HG03060 (cell line): ENCODE data around the gene CCNI2.

Experiments
- ATAC-seq: cut with Tn5 transposase; IDR thresholded peaks from one replicate; pipeline ENCODE4 v1.9.1; 2021; ENCODE audit warnings: low read depth, moderate number of reproducible peaks; ENCODE audit not compliant: unreplicated experiment

CCNI2 gene

DNA sequence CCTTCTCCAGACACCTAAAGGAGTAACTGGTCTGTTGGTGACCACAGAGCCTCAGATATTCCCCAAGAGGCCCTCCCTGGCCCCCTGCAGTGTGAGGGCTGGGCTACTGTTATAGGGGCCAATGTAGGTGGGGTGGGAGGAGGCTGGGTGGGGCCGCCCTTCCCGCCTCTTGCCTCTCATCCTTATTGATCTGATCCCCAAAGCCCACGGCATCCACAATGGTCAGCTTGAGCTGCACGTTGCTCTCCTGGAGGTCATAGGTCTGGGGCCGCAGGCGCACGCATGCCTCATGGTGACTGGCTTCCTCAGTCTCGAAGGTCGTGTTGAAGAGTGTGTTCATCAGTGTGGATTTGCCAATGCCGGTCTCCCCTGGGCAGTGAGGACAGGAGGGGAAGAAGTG is 16.8 kb downstream of the CCNI2 start:
- ATAC-seq, result no peak

DNA sequence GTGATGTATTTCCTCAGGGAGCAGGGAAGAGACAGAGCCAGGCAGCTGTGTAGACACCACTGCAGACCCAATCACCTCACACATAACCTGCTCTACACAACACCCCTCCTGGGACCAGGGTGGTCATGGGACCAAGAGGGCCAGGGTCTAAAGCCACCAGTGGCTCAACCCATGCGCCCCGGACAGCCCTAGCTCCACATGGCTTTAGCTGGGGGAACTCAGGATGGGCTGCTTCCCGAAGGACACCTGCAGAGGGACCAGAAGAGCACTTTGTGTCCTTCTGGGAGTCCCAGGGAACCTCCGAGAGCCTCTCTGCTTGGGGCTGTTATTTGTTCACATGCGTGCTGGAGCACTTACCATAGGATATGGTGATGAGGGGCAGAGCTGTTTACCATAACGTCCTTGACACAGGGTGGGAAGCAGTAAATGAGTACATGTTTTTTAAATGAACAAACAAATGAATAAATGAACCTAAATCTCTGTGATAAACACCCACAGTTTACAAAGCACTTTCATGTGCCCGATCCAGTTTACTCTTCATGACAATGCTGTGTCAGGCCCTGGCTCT is 17.5 kb downstream of the CCNI2 start:
- ATAC-seq, result no peak

DNA sequence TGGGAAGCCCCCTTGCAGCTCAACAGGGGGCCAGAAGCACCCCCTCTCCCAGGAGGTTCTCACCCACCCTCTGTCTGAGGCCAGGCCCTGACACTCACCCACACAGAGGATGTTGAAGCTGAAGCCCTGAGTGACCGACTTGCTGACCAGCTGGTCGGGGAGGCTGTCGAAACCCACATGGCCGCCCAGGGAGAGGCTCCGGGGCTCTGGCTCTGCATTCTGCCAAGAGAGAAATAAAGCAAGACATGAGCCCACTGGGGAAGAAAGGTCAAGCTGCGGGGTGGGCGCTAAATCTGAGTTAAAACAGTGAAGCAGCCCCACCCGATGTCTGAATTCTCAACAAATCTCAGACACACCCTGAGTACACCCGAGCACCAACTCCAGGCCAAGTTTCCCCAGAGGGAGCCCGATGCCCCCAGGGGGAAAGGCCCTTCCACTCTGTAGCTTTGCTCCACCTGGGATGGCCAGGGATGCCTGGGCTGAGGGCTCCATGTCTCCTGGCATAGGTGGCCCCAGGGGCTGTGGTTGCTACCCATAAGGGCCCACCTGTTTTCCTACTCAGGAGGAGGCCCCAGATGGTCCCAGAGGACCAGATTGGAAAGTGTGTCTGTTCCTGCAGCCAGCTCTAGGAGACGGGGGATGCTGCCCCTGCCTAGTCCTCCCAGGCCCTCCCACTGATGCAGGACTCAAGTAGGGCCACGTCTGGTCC is 18.2 kb downstream of the CCNI2 start:
- ATAC-seq, result no peak

DNA sequence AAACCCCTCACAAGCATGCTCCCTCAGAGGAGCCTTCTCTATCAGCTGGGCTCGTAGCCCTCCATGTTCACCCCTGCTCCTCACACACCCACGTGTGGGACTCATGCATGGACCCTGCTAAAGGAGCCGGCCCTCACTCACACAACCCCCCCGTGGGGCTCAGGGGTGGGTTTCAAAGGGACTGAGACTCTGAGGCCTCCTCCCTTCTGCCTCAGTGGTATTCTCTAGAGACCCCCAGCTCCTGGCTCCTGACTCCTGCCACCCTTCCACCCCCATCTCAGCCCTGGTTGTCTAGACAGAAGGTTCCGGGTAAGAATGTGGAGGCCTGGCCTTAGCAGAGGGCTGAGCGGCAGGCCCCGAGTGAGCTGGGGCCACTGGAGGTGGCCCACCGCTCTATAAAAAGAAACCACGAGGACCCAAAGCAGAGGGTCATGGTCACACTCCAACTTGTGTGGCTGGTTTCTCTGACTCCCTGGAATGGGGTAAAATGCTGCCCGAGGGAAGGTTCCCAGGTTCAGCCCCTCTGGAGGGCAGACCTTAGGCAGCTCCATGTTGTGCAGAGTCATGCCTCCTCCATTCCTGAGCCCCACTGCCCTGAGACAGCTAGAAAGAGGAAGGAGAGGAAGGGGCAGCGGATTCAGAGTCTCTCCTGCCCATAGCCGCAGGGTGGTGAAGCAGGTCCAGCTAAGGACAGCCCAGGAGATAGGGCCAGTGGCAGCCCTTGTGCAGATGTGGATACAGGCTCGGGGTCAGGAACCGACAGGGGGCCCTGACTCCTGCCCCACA is 19.0 kb downstream of the CCNI2 start:
- ATAC-seq, result no peak

DNA sequence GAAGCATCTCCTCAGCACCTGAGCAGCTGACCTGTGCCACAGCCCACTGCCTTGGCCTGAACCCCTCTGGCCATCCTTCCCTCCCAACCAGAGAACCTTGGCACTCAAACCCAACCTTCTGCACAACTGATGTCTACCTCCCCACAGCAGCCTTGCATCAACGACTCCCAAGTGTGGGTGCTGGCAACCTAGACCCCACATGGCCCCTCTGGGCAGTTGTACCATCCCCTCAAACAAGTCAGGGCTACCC is 19.5 kb downstream of the CCNI2 start:
- no peak for ATAC-seq

DNA sequence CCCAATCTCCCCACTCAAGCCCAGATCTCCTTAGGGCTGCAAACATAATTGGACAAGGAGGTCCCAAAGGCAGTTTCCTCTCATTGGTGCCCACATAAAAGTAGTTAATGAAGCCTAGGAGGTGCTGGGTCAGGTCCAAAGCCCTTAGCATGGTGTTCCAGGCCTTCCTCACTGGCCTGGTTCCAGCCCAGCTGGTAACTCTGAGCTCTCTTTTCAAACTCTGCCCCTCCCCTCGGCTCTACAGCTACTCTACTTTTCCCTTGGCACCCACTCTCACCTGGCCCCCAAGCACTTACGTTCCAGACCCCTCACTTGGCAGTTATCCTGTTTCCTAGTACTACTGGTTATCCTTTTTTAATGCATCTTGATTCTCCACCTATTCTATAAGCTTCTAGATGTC is 19.9 kb downstream of the CCNI2 start:
- ATAC-seq, result no peak

DNA sequence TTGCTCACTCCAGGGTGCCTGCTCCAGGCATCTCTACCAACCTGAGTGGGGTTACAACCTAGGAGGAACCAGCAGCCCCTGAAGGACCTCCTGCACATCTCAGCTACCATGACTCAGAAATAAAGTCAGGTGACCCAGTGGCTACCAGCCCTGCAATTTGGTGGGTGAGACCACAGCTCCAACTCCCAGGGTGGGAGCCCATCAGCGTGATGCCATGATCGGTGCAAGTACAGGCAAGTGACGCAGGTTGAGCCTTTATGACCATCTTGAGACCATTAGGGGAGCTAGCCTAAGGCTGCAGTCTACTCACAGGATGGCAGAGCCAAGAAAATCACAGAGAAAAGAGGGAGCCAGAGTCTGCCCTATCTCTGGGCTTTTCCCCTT is 21.3 kb downstream of the CCNI2 start:
- no peak for ATAC-seq

DNA sequence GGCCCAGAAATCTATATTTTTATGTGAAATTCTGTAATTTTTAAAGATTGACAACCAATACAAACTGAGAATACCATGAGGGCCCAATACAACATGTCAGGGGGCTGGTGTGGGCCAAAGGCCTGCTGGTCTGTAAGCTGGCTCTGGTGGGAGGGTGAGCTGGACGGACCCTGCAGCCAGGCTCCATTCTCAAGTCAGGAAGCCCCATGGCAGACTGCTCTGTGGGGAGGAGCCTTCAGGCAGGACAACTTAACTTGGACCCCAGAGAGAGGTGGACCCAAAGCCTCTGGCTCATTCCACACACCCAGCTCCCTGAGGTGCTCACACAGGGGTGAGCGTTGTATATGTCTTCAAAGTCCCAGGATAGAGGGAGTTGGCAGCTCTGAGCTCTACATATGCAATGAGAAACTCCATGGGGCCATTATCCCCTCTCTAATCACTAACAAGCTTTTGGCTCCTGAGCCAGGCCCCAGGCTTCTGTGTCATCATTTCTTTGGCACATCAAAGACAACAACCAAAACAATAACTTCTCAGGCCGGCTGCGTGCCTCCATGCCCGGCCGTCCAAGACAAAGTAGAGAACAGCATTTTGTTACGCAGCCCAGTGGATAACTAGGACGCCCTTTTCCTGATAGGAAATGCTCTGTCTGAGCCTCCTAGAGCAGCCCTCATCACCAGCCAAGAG is 23.4 kb downstream of the CCNI2 start:
- ATAC-seq, result no peak

DNA sequence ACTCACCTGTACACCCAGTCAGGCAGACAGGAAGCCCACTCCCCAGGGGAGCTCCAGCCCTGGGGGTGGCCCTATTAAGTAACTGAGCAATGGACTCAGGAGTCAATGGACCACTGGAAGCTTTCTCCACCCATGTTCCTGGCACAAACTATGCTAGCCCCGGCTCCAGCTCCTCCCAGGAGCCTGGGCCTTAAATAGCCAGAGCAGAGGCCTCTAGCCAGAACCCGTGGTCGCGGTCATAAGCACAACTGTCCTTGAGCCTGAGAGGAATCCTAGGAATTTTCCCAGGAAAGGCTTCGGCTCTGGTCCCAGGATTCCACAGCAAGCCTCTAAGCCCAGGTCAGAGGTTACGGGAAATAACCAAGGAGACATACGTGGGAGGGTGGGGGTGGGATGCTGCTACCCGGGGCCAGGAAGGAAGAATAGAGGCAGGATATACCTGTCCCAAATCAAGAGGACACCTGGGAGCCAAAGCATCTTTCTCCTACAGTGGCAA is 24.3 kb downstream of the CCNI2 start:
- no peak for ATAC-seq

DNA sequence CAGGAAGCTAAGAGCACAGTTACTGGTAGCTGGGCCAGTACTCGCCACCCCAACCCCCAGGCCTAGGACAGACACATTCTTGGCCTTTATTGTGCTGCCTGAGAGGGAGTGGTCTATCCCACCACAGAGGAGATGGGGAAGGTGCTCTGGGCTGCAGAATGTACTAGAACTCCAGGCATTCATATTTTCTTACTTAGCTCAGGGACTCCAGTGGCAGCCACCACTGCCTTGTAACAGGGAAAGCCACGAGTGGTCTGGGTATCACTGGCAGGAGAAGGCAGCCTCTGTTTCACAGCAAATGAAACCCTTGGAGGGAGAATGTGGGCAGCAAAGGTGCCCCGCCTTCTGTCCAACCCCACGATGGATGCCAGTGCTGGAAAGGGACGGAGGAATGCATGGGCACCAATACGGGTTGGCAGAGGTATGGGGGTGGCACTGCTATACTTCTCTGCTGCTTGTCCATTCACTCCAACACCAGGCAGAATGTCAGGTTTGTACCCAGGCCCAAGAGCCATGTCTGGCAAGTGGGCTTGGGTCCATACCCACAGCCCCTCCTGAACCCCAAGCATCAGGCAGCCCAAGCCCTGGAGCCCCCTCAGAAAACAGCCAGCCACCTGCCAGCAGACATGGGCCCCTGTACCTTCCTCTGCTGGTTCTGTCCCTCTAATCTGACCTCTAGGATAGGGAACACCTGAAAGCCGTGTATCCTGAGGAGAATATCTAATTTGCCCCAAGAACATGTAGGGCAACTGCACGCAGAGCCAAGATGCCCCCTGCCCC is 25.3 kb downstream of the CCNI2 start:
- ATAC-seq, result no peak

DNA sequence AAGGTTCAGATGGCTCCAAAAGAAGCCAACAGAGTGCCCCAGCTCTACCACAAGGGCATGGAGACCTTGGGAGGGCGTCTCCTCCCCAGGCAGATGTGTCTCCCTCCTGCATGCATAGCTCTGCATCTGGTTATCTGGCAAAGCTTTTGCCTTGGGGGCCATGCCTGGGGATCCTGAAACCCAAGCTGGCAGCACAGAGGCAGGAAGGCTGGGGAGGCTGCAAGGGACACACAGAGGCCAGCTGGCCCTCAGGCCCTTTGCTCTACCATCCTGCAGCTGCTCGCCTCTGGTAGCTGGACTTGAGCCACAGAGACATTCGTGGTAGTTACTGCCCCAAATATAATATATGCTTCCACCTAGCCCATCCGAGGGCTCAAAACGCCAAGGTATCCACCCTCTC is 25.9 kb downstream of the CCNI2 start:
- no peak for ATAC-seq

DNA sequence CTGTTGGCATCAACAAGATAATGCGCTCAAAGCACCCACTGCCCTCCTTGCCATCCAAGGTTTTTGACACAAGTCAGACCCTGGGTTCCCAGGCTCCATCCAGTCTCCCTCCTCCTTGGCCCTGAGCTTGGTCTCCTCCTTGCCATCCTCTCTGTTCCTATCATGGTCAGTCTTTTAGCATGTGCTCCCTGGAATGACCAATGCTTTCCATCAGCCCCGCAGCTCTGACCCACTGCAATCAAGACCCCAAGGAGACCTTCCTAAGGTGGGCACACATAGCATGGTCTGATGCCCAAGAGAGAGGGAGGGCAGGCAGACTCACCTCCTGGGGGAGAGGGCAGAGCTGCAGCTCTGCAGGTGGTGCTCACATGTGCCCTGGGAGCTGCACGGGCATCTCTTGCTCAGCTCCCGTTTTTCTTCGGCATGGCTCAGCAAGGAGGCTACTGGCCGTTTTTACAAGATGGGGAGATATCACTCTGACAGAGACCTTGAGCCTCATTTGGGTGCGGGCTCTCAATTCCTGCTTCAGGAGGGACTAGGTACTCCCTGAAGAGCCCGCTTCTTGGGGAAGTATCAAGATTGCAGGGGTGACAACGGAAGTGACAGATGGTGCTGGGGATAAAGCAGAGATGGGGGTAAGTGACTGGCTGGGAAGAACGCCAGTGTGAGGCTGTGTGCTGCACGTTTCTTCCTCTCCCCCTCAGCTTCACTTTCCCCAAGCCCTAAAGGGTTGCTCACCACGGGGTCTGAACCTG is 26.6 kb downstream of the CCNI2 start:
- ATAC-seq, result no peak

DNA sequence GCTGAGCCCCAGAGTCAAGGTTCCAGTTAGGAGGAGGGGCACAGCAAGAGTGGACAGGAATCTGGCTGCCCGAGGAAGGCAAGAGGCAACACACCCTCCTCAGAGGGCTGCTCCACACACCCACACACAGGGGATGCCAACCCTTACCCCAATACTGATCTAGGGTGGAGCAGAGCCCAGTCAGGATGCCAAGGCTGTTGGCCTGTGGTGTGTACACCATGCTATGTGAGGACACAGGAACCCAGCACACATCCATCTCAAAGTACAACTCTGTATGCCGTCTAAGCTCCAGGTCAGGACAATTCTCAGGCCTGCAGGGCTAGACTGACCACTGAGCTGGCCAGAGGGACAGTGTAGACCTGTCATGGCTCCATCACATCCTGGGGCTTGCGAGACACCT is 27.2 kb downstream of the CCNI2 start:
- ATAC-seq, result no peak

DNA sequence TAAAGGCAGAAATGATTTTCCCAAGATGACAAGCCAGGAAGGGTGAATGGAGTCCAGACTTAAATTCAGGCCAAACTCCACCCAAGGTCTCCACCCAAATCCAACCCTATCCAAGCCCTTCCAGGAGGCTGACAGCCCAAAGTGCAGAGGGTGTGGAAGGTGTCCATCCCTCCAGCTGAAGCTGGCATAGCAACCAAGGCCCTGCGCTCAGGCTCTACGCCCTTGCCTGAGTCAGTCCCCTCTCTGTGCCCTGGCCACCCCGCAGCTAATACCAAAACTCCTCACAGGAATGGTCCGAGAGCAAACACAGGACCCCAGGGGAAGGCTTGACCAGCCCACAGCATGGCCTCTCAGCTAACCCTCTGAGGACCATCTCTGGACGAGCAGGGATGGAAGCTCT is 27.7 kb downstream of the CCNI2 start:
- ATAC-seq, result no peak

DNA sequence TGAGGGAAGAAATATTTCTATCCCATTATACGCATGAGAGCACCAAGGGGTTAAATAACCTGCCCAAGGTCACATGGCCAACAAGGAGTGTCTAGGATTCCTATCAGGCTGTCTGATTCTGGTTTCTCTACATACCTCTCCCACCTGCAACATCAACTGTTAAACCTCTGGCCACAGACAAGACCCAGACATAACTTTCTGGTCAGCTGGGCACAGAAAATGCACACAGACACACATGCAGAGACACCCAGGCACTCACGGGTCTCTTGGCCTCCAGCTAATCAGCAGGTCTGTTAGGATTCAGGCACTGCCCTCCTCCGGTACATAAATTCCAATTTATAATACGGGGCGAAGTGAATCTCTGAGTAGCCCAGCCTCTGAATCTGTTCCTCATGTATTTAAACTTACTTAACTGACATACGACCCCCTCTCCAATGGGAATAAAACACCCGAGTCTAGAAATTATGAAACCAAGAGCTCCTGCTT is 28.3 kb downstream of the CCNI2 start:
- no peak for ATAC-seq

DNA sequence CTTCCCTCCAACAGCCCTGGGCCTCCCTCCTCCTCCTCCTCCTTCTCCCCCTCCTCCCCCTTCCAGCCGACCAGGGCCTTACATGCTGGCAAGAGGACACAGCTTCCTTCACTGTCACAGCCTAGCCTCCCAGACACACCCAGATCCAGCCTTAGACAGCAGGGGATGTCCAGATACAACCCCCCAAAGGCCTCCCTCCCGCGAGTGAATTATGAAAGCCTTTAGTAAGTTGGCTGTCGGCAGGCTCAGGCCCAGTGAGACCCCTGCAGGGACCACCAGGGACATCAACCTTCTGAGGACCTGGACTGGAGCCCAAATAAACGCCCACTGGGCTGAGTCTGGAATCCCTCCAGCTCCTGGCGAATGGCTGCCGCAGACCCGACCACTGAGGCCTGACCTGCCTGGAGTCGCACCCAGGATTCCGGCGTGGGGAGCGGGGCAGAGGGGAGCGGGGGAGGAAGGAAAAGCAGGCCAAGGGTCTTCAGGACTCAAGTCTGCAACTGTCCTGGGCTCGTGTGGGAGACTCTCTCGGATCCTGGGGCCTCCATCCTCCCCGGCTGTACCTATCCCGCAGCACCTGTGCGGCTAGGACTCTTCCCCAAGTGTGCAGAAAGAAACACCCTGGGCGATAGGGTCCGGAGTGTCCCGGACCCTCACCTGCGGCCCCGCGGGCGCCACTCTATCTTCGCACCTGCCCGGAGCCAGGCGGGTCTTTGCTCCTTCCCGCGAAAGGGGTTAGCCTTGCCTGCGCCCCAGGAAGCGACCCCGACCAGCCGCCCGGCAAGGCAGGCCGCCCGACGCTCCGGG is 29.1 kb downstream of the CCNI2 start:
- no peak for ATAC-seq

DNA sequence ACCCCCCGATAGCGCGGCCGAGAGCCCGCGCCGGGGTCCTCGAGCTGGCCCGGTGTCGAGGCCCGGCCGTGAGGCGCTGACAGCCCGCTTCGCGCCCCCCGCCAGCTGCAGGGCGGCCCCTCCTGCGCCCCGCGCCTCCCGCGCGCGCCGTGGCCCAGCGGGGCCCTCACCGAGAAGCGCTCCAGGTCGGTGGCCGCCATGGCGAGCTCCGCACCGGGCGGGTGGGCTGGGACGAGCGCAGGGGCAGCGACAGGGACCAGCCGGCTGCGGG is 29.6 kb downstream of the CCNI2 start:
- ATAC-seq, result no peak

DNA sequence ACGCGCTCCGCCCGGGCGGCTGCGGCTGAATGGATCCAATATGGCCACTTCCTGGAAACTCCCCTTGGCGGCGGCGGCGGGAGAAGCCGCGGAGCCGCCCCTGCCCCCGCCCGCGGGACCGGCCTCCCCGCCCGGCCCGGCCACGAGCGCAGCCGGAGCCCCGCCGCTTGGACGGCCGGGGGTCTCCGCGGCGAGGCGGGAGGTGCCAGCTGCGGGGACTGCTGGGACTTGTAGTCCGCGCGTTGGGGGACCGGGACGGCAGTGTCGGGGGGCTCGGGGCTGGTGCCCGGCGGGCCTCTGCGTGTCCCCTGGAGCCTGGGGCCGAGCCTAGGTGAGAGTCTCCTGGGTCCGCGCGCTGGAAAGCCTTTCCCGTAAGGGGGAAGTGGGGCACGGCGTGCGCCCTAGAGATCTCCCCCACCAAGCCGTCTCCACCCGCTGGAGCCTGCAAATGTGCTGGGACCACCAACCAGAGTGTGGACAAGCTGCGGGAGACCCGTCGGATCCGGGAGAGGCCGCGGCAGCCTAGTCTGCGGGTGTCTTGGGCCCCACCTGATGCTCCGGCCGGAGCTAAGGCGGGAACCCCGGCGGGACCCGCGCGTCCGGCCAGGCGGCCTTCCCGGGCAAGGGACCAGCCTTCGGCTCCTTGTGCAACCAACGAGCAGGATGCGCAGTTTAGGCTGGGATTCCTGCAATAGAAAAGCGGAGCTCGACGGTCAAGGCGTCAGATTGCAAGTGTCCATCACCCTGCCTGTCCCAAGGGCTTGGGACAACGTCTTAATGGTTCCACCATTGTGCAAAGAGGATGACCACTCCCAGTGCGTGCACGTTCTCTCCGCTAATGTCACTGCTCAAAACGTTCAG is 30.2 kb downstream of the CCNI2 start, which contains the start of gene SEPTIN8:
TSS of gene SEPTIN8 (minus strand) at position 31 of the 861 bp plus-strand sequence. CDS start 102 bp downstream, outside the sequence.
- no peak for ATAC-seq
